ENCODE results near the gene C1orf198. TPM values are rescaled to one million over a fixed set of nuclear protein-coding genes. Genes with fewer than 3 reads are reported as not detected.
"Not testable (repeated sequence)": the region's sequence is repeated elsewhere in the genome, so short reads cannot be mapped to it uniquely, and the experiment has no call there.

The C1orf198 gene
- total RNA-seq, 3 donors from 2014 or later: 63.6 to 138 (median 124) TPM

DNA sequence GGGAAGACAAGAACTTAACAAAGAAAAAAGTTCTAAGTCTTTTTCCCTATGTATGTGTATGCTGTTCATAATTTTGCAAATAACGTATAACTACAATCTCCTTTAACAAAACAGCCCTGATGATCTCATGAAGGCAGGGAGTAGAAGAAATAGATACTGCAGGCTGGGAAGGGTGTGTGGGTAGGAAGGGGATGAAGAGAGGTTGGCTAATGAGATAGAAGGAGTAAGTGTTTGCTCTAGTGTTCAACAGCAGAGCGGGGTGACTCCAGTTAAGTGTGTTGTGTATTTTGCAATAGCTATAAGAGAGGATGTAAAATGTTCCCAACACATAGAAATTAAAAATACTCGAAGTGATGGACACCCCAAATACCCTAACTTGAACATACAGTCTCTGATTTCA lies 20.1 kb downstream of the C1orf198 start:
- H3K27ac ChIP-seq: peak overlapping the region in 1 of 2 donors; percentile 85
- TF ChIP-seq POLR2A (IDR thresholded peaks at IDR 0.05): no peak
- TF ChIP-seq, protein P1, sequence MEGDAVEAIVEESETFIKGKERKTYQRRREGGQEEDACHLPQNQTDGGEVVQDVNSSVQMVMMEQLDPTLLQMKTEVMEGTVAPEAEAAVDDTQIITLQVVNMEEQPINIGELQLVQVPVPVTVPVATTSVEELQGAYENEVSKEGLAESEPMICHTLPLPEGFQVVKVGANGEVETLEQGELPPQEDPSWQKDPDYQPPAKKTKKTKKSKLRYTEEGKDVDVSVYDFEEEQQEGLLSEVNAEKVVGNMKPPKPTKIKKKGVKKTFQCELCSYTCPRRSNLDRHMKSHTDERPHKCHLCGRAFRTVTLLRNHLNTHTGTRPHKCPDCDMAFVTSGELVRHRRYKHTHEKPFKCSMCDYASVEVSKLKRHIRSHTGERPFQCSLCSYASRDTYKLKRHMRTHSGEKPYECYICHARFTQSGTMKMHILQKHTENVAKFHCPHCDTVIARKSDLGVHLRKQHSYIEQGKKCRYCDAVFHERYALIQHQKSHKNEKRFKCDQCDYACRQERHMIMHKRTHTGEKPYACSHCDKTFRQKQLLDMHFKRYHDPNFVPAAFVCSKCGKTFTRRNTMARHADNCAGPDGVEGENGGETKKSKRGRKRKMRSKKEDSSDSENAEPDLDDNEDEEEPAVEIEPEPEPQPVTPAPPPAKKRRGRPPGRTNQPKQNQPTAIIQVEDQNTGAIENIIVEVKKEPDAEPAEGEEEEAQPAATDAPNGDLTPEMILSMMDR (IDR thresholded peaks at IDR 0.05): no peak
- peaks cover 1% of the 10 kb centered on the region for H3K36me3 ChIP-seq
- no peaks in the 10 kb centered on the region for H3K27me3 ChIP-seq
- no peak overlapping the region for H3K4me3 ChIP-seq
- intact Hi-C loops (cut with DNase I; ENCODE audit: low total_unique reads): no loop called here
- no peaks in the 10 kb centered on the region for H3K9me3 ChIP-seq
- H3K4me1 ChIP-seq: peaks cover 5 to 6% of the 10 kb centered on the region in 2 donors
- no peak for DNase-seq (ENCODE audit: low spot score in 2 of 2)

DNA sequence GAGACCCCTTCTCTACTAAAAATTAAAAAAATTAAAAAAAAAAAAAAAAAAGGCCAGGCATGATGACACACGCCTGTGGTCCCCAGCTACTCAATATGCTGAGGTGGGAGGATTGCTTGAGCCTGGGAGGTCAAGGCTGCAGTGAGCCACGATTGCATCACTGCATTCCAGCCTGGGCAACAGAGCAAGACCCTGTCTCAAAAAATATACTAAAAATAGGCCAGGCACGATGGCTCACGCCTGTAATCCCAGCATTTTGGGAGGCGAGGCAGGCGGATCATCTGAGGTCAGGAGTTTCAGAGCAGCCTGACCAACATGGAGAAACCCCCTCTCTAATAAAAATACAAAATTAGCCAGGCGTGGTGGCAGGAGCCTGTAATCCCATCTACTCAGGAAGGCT lies 23.1 kb downstream of the C1orf198 start:
- H3K27me3 ChIP-seq; H3K4me3 ChIP-seq; H3K27ac ChIP-seq; DNase-seq (ENCODE audit: low spot score in 2 of 2); H3K4me1 ChIP-seq; H3K9me3 ChIP-seq; H3K36me3 ChIP-seq; intact Hi-C loops (cut with DNase I; ENCODE audit: low total_unique reads): not testable (repeated sequence)

DNA sequence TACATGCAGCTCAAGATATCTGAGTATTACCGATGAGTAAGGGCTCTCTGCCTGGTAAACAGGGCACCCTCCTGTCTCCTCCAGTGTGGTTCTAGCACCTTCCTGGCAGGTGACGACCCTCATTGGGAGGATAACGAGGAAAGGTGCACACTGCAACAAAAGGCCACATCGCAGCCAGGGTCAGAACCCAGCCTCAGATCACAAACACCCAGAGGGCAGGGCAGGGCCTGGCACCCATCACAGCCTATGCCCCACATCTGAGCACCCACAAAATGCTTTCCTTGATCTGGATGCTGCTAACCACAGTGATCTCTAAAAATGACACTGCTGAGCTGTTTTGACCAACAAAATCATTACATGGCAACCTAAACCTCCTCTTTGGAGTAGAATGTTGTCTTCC lies 23.8 kb downstream of the C1orf198 start:
- Histone ChIP-seq H3K4me1 (no peaks in the 10 kb centered on the region), H3K36me3 (peaks cover 6% of the 10 kb centered on the region), H3K27me3 (no peaks in the 10 kb centered on the region), H3K4me3 (no peak overlapping the region), H3K27ac (no peak overlapping the region), H3K9me3 (no peaks in the 10 kb centered on the region)
- TF ChIP-seq POLR2AphosphoS5 (IDR thresholded peaks at IDR 0.05): no peak
- TF ChIP-seq, protein P1 (IDR thresholded peaks at IDR 0.05): no peak
- no peak for TF ChIP-seq POLR2A (IDR thresholded peaks at IDR 0.05)
- DNase-seq (ENCODE audit: low spot score in 2 of 2): no peak
- intact Hi-C loops (cut with DNase I; ENCODE audit: low total_unique reads): no loop called here

DNA sequence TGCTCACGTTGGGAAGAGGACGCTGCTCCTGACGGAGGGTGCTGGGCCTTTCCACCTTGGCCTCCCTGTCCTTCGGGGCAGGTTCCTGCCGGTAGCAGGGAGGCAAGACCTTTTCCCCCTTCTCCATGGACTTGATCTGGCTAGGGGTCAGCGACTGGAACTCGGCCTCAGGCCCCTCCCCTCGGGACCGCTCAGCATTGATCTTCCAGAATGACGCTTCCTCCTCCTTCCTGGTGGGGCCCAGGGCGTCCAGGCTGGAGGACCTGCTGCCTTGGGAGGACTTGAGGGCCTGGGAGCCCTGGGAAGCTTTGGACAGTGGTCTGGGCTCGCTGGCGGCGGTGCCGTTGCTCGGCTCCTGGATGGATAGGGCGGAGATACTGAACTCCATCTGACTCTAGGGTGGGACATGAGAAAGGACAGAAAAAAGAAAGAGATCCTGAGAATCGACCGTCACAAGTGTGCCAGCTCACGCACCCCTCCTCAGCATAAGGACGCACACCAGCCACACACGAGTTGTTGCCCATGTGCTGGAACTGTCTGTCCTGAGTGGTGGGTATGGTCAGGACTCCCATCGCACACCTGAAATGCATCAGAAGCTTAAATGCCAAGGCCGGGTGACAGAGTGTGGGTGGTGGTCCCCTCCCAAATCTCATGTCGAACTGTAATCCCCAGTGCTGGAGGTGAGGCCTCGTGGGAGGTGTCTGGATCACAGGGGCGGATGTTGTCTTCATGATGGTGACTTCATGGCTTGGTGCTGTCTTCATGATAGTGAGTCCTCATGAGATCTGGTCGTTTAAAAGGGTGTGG lies 24.6 kb downstream of the C1orf198 start:
- Histone ChIP-seq H3K27me3 (no peaks in the 10 kb centered on the region), H3K4me3 (no peak overlapping the region), H3K9me3 (no peaks in the 10 kb centered on the region), H3K27ac (no peak overlapping the region), H3K4me1 (no peaks in the 10 kb centered on the region), H3K36me3 (peaks cover 6% of the 10 kb centered on the region)
- DNase-seq (ENCODE audit: low spot score in 2 of 2): no peak
- TF ChIP-seq, protein P1 (IDR thresholded peaks at IDR 0.05): no peak
- TF ChIP-seq POLR2A (IDR thresholded peaks at IDR 0.05) (no peak), POLR2AphosphoS5 (IDR thresholded peaks at IDR 0.05) (no peak)
- intact Hi-C loops (cut with DNase I; ENCODE audit: low total_unique reads): no loop called here

DNA sequence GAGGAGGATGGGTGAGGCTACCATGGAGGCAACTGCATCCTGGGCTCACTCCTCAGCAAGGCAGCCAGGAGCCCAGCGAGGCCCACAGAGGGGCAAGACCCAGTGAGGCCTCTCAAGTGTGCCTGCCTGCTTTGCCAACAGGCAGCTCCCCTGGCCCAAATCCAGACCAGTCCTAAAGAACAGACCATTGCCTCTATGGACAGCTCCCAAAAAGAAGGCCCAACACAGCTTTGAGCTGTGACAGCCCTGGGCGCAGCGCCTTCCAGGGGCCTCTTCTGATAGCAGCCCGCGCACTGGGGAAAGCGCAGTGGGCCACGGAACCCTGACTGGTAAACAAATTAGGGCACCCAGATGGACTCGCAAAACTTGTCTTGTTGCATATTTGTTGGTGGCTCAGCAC lies 25.5 kb downstream of the C1orf198 start:
- Histone ChIP-seq H3K27ac (no peak overlapping the region), H3K36me3 (peaks cover 6% of the 10 kb centered on the region), H3K9me3 (no peaks in the 10 kb centered on the region), H3K4me3 (no peak overlapping the region), H3K4me1 (no peaks in the 10 kb centered on the region), H3K27me3 (no peaks in the 10 kb centered on the region)
- no peak for TF ChIP-seq POLR2A (IDR thresholded peaks at IDR 0.05)
- TF ChIP-seq POLR2AphosphoS5 (IDR thresholded peaks at IDR 0.05): no peak
- intact Hi-C loops (cut with DNase I; ENCODE audit: low total_unique reads): no loop called here
- no peak for DNase-seq (ENCODE audit: low spot score in 2 of 2)

DNA sequence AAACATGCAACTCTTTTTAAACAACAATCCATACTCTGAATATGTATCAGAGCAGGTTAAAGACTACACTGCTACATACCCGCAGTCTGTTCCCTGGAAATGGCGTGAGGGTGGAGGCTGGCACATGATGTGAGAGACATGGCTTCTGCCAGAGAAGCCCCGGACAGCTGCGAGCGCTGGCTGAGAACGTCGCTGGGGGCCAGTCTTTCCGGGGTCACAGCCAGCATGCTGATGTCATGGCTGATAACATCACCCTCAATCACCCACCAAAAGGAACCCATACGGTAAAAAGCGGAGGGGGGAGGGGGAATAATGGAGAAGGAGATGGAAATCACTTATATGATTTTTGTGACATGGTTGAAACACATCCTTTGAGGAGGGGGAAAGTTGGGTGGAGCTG lies 29.1 kb downstream of the C1orf198 start:
- no peaks in the 10 kb centered on the region for H3K9me3 ChIP-seq
- no peaks in the 10 kb centered on the region for H3K4me1 ChIP-seq
- H3K27ac ChIP-seq: no peak overlapping the region
- no peak for DNase-seq (ENCODE audit: low spot score in 2 of 2)
- TF ChIP-seq POLR2A (IDR thresholded peaks at IDR 0.05): no peak
- TF ChIP-seq, protein P1 (IDR thresholded peaks at IDR 0.05): no peak
- peaks cover 6% of the 10 kb centered on the region for H3K36me3 ChIP-seq
- no peak overlapping the region for H3K4me3 ChIP-seq
- intact Hi-C loops (cut with DNase I; ENCODE audit: low total_unique reads): no loop called here
- no peaks in the 10 kb centered on the region for H3K27me3 ChIP-seq

Data from breast epithelium (tissue), 4 donors.